Psoas muscle (tissue), 8 donors: ENCODE measurements around the gene DSCAM. TPM values are rescaled to one million over a fixed set of nuclear protein-coding genes. Genes with fewer than 3 reads are reported as not detected.

ENCODE experiments used
- ATAC-seq, 4 donors: fragments of 200-7000 bp; cut with Tn5 transposase; one replicate each; pipeline ENCODE4 v1.9.1; 2020; ENCODE audit warnings: moderate library complexity in 3 of 4, mild to moderate bottlenecking in 2 of 4
- DNase-seq, 2 donors: peaks; one replicate each; pipeline ENCODE4 v3.0.0-alpha.2; 2020
- H3K27ac ChIP-seq: fragments of 200-600 bp; one replicate; pipeline ENCODE4 v1.8.0; 2022
- H3K27me3 ChIP-seq, 3 donors: fragments of 200-600 bp in 1 of 3; one replicate each; pipeline versions ENCODE4 v1.6.1 to v1.8.0; 2013 to 2022; ENCODE audit warnings: low read length in 2 of 3, mild to moderate bottlenecking in 2 of 3, moderate library complexity in 1 of 3; ENCODE audit not compliant: insufficient read depth in 3 of 3
- H3K36me3 ChIP-seq, 2 donors: fragments of 200-600 bp in 1 of 2; one replicate each; pipeline versions ENCODE4 v1.6.1 to v1.8.0; 2013 to 2022; ENCODE audit warnings: low read depth in 1 of 2, mild to moderate bottlenecking in 1 of 2, moderate library complexity in 1 of 2; ENCODE audit not compliant: insufficient read depth in 1 of 2
- H3K4me1 ChIP-seq: fragments of 200-600 bp; one replicate; pipeline ENCODE4 v1.8.0; 2022
- H3K4me3 ChIP-seq: fragments of 200-600 bp; one replicate; pipeline ENCODE4 v1.8.0; 2022; ENCODE audit warnings: mild to moderate bottlenecking
- H3K9me3 ChIP-seq: fragments of 200-600 bp; one replicate; pipeline ENCODE4 v1.8.0; 2022
- CTCF ChIP-seq: fragments of 200-600 bp; IDR thresholded peaks from one replicate; pipeline ENCODE4 v1.8.0; 2022; ENCODE audit warnings: antibody characterized with exemption
- WGBS, 3 donors: extraction: QIAGEN DNeasy Blood & Tissue Kit; methylation state at CpG; one replicate each; pipeline versions ENCODE4 v1.1.6 to v1.1.7; 2013; 5-methylcytosine and 5-hydroxymethylcytosine counted together
- intact Hi-C, 2 donors: fragments of 100-400 bp; cut with DNase I; formaldehyde crosslinking; loops; one replicate each; pipeline versions ENCODE4 v1.11.0 to v1.14.2; 2022
- polyA plus RNA-seq, 3 donors: library from polyadenylated mRNA; stranded (reverse); fragments of 200-250 nt; gene quantifications; one replicate each; pipeline ENCODE4 v1.2.3, GENCODE V29; 2013
- total RNA-seq, 4 donors: library from RNA; stranded (reverse); fragmentation: NEBNext Ultra II Directional in 2 of 4; extraction: Animal tissue kit (Norgen Biotek cat#: 25700) in 2 of 4; gene quantifications; one replicate each; pipeline versions ENCODE4 v1.2.1 to v1.2.4, GENCODE V29; 2021 to 2023
- donor health status: healthy with polysubstance abuse.
- donor health status: DM: no; HTN: no; CAD: no; lungs with moderate emphysema.
- donor health status: Bipolar disorder and iron deficiency.
- donor health status: healthy.
- donor health status: DM: yes; HTN: yes; CAD: no.
- donor health status: DM: no; HTN: no; CAD: no.
- donor health status: DM: no; HTN: no; CAD: no.
- donor health status: DM: yes; HTN: yes; CAD: no.

The DSCAM gene
- total and polyA plus RNA-seq, 7 donors = 0.03 to 0.04 TPM; not detected in 5

GRCh38 chr21:40340357-40340756 is 506.6 kb downstream of the DSCAM start:
- no peak overlapping the region for H3K4me3 ChIP-seq
- no peak overlapping the region for H3K27ac ChIP-seq
- ATAC-seq (no peak), DNase-seq (no peak)
- no peaks in the 10 kb centered on the region for H3K27me3 ChIP-seq
- intact Hi-C loops = no loop called here
- TF ChIP-seq CTCF = no peak
- no peaks in the 10 kb centered on the region for H3K9me3 ChIP-seq
- H3K4me1 ChIP-seq = no peaks in the 10 kb centered on the region
- no peaks in the 10 kb centered on the region for H3K36me3 ChIP-seq

GRCh38 chr21:40339050-40339449 is 507.9 kb downstream of the DSCAM start:
- no peaks in the 10 kb centered on the region for H3K9me3 ChIP-seq
- DNase-seq = no peak
- ATAC-seq = no peak
- H3K4me3 ChIP-seq = no peak overlapping the region
- H3K4me1 ChIP-seq = no peaks in the 10 kb centered on the region
- H3K36me3 ChIP-seq = no peaks in the 10 kb centered on the region
- WGBS, 3 donors = 88 to 92% (median 88%) methylated on average over 18 of the region's 18 CpGs
- intact Hi-C loops = no loop called here
- no peaks in the 10 kb centered on the region for H3K27me3 ChIP-seq
- no peak overlapping the region for H3K27ac ChIP-seq
- no peak for TF ChIP-seq CTCF

GRCh38 chr21:40337981-40338380 is 509.0 kb downstream of the DSCAM start:
- Histone ChIP-seq H3K27ac (no peak overlapping the region), H3K4me3 (no peak overlapping the region), H3K36me3 (no peaks in the 10 kb centered on the region), H3K27me3 (no peaks in the 10 kb centered on the region), H3K4me1 (no peaks in the 10 kb centered on the region), H3K9me3 (no peaks in the 10 kb centered on the region)
- DNase-seq = no peak
- WGBS, 3 donors = 77 to 86% (median 82%) methylated on average over 13 of the region's 13 CpGs
- intact Hi-C loops = no loop called here
- TF ChIP-seq CTCF = no peak
- ATAC-seq = no peak

GRCh38 chr21:40335704-40336103 is 511.3 kb downstream of the DSCAM start:
- H3K36me3 ChIP-seq = no peaks in the 10 kb centered on the region
- H3K4me3 ChIP-seq = no peak overlapping the region
- no peaks in the 10 kb centered on the region for H3K27me3 ChIP-seq
- no peak for TF ChIP-seq CTCF
- no peak for DNase-seq
- 21 to 28% (median 26%) methylated on average over 5 of the region's 5 CpGs for WGBS, 3 donors
- H3K9me3 ChIP-seq = no peaks in the 10 kb centered on the region
- H3K27ac ChIP-seq = no peak overlapping the region
- ATAC-seq = no peak
- intact Hi-C loops = no loop called here
- no peaks in the 10 kb centered on the region for H3K4me1 ChIP-seq

- H3K9me3 ChIP-seq = no peaks in the 10 kb centered on the region
- H3K27ac ChIP-seq = no peak overlapping the region
- no peaks in the 10 kb centered on the region for H3K36me3 ChIP-seq
- H3K4me3 ChIP-seq = no peak overlapping the region
- no peak for DNase-seq
- H3K4me1 ChIP-seq = no peaks in the 10 kb centered on the region
- intact Hi-C loops = no loop called here
- no peaks in the 10 kb centered on the region for H3K27me3 ChIP-seq
- 80 to 86% (median 83%) methylated on average over 6 of the region's 6 CpGs for WGBS, 3 donors
- no peak for TF ChIP-seq CTCF
- no peak for ATAC-seq
These were observed 512.8 kb downstream of the DSCAM start for GRCh38 chr21:40334159-40334558.
